PC-3 (cell line): ENCODE results near the gene C16orf86. TPM values are rescaled to one million over a fixed set of nuclear protein-coding genes. Genes with fewer than 3 reads are reported as not detected.

ENCODE experiments used
- ATAC-seq: fragments of 200-7000 bp; cut with Tn5 transposase; 2 replicates; pipeline ENCODE4 v1.9.1; 2020; ENCODE audit warnings: mild to moderate bottlenecking, moderate library complexity
- BruUV-seq: library from RNA; stranded (reverse); fragments of 400-500 nt; replicated peaks from 2 replicates; lab custom pipeline; 2021; lab: Mats Ljungman, UMichigan
- CTCF ChIA-PET: fragments of 300-600 bp; sonication (Branson Sonifier 250); formaldehyde crosslinking; loops from one replicate; lab custom pipeline; 2022; ENCODE audit warnings: antibody characterized with exemption; lab: Charles Lee
- POLR2A ChIA-PET: fragments of 300-600 bp; sonication (Branson Sonifier 250); formaldehyde crosslinking; loops from one replicate; lab custom pipeline; 2022; ENCODE audit warnings: antibody characterized with exemption; ENCODE audit not compliant: unreplicated experiment; lab: Charles Lee
- DNase-seq: peaks from one replicate; pipeline ENCODE4 v3.0.0-alpha.2; 2015
- H2AFZ ChIP-seq: fragments of 300-600 bp; sonication (generic); 2 replicates; pipeline ENCODE4 v1.6.0; 2016; ENCODE audit warnings: antibody characterized with exemption, low read length
- H3F3A ChIP-seq: fragments of 300-600 bp; sonication (generic); one replicate; pipeline ENCODE4 v1.6.0; 2017; ENCODE audit warnings: antibody characterized with exemption, low read length, control low read depth, mild to moderate bottlenecking; ENCODE audit not compliant: unreplicated experiment
- H3K27ac ChIP-seq: fragments of 300-600 bp; sonication (generic); 2 replicates; pipeline ENCODE4 v1.5.1; 2016; ENCODE audit warnings: mild to moderate bottlenecking, low read length
- H3K27me3 ChIP-seq: fragments of 300-600 bp; sonication (generic); 2 replicates; pipeline ENCODE4 v1.6.1; 2016; ENCODE audit warnings: low read length, mixed read lengths
- H3K36me3 ChIP-seq: fragments of 300-600 bp; sonication (generic); 2 replicates; pipeline ENCODE4 v1.6.1; 2016; ENCODE audit warnings: low read depth, mixed run types, low read length, mixed read lengths
- H3K4me1 ChIP-seq: fragments of 300-600 bp; sonication (generic); 2 replicates; pipeline ENCODE4 v1.5.1; 2016; ENCODE audit warnings: low read length; ENCODE audit not compliant: insufficient read depth
- H3K4me2 ChIP-seq: fragments of 300-600 bp; sonication (generic); 2 replicates; pipeline ENCODE4 v1.6.0; 2016; ENCODE audit warnings: low read length
- H3K4me3 ChIP-seq: fragments of 300-600 bp; sonication (generic); 2 replicates; pipeline ENCODE4 v1.5.1; 2016; ENCODE audit warnings: mild to moderate bottlenecking, low read length, mixed read lengths
- H3K79me2 ChIP-seq: fragments of 300-600 bp; sonication (generic); 2 replicates; pipeline ENCODE4 v1.6.1; 2017; ENCODE audit warnings: low read length, mixed read lengths
- H3K9ac ChIP-seq: fragments of 300-600 bp; sonication (generic); 2 replicates; pipeline ENCODE4 v1.6.0; 2016; ENCODE audit warnings: mild to moderate bottlenecking, low read length
- H3K9me2 ChIP-seq: fragments of 300-600 bp; sonication (generic); replicated peaks from 2 replicates; pipeline ENCODE4 v1.6.1; 2016; ENCODE audit warnings: mixed run types, low read length, mixed read lengths
- H3K9me3 ChIP-seq: fragments of 300-600 bp; sonication (generic); 2 replicates; pipeline ENCODE4 v1.6.1; 2016; ENCODE audit warnings: low read length, mixed read lengths
- H4K20me1 ChIP-seq: fragments of 300-600 bp; sonication (generic); 2 replicates; pipeline ENCODE4 v1.6.1; 2016; ENCODE audit warnings: low read length, mixed read lengths
- EZH2 ChIP-seq: fragments of 300-600 bp; sonication (generic); IDR thresholded peaks from one replicate; pipeline ENCODE4 v1.6.1; 2017; ENCODE audit warnings: antibody characterized with exemption, mild to moderate bottlenecking, low read length; ENCODE audit not compliant: unreplicated experiment
- EZH2phosphoT487 ChIP-seq: fragments of 300-600 bp; sonication (generic); IDR thresholded peaks from 2 replicates; pipeline ENCODE4 v1.6.1; 2018; ENCODE audit warnings: mild to moderate bottlenecking, antibody characterized with exemption, low read length, borderline replicate concordance
- intact Hi-C: fragments of 100-400 bp; cut with micrococcal nuclease; formaldehyde crosslinking; loops from 2 replicates; pipeline ENCODE4 v1.9.0; 2023
- total RNA-seq: library from RNA; depleted of rRNA; stranded (reverse); fragments of >200 nt; gene quantifications from 2 replicates; pipeline ENCODE4 v1.2.3, GENCODE V29; 2014
- TF ChIP-seq, protein P1 (sequence below): fragments of 300-600 bp; sonication (generic); conservative IDR thresholded peaks from 2 replicates; pipeline ENCODE4 v1.5.1; 2017; ENCODE audit warnings: antibody characterized with exemption, low read depth, mild to moderate bottlenecking, low read length

The C16orf86 gene
- total RNA-seq, 1 experiment from 2014 or later: not detected

DNA sequence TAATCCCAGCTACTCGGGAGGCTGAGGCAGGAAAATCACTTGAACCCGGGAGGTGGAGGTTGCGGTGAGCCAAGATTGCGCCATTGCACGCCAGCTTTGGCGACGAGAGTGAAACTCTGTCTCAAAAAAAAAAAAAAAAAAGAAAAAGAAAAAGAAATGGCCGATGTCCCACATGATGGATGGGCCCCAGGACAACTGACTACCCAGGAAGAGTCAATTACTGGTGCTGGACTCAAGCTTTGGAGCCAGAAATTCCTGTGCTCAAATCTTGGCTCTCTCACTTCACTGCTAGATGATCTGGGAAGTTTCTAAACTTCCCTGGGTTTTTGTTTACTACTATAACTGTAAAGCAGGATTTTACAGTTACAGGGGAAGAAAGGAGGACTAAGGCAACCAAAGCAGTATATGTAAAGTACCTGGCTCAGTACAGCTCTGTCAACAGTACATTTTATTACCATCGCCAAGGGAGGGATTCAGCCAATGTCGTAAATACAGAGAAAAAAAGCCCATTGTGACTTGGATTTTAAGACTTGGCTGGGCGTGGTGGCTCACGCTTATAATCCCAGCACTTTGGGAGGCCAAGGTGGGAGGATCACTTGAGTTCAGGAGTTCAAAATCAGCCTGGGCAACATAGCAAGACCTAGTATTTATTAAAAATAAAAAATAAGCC, 11.9 kb downstream of the C16orf86 start:
- CTCF ChIA-PET: interaction anchor here (0.5 to 0.6 kb wide), 2 partner anchors 131 to 165 kb away, joined by 3 to 4 read pairs; no protein-coding TSS in a partner anchor
- H3K27me3 ChIP-seq: no peaks in the 10 kb centered on the region
- H3K4me1 ChIP-seq: peaks cover 5% of the 10 kb centered on the region
- H3F3A ChIP-seq: no peaks in the 10 kb centered on the region
- POLR2A ChIA-PET: no interaction called here
- no peak overlapping the region for H3K4me2 ChIP-seq
- DNase-seq (no peak), ATAC-seq (peak; percentile 68)
- H4K20me1 ChIP-seq: no peaks in the 10 kb centered on the region
- no peak overlapping the region for H2AFZ ChIP-seq
- no peak overlapping the region for H3K4me3 ChIP-seq
- intact Hi-C loops: loop anchor here (1.0 kb wide), 1 partner anchor 127 kb away; no protein-coding TSS in a partner anchor
- H3K9ac ChIP-seq: no peak overlapping the region
- H3K9me3 ChIP-seq: no peaks in the 10 kb centered on the region
- no peaks in the 10 kb centered on the region for H3K9me2 ChIP-seq
- H3K27ac ChIP-seq: 0 out of 2 replicates have a peak overlapping the region, but pooled peaks have one; percentile 12
- H3K79me2 ChIP-seq: no peaks in the 10 kb centered on the region
- no peaks in the 10 kb centered on the region; the same call in 1 of the 2 replicates for H3K36me3 ChIP-seq
- TF ChIP-seq EZH2 (no peak), EZH2phosphoT487 (no peak)
- TF ChIP-seq, protein P1, sequence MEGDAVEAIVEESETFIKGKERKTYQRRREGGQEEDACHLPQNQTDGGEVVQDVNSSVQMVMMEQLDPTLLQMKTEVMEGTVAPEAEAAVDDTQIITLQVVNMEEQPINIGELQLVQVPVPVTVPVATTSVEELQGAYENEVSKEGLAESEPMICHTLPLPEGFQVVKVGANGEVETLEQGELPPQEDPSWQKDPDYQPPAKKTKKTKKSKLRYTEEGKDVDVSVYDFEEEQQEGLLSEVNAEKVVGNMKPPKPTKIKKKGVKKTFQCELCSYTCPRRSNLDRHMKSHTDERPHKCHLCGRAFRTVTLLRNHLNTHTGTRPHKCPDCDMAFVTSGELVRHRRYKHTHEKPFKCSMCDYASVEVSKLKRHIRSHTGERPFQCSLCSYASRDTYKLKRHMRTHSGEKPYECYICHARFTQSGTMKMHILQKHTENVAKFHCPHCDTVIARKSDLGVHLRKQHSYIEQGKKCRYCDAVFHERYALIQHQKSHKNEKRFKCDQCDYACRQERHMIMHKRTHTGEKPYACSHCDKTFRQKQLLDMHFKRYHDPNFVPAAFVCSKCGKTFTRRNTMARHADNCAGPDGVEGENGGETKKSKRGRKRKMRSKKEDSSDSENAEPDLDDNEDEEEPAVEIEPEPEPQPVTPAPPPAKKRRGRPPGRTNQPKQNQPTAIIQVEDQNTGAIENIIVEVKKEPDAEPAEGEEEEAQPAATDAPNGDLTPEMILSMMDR: no peak
- BruUV-seq: no TSS peak

DNA sequence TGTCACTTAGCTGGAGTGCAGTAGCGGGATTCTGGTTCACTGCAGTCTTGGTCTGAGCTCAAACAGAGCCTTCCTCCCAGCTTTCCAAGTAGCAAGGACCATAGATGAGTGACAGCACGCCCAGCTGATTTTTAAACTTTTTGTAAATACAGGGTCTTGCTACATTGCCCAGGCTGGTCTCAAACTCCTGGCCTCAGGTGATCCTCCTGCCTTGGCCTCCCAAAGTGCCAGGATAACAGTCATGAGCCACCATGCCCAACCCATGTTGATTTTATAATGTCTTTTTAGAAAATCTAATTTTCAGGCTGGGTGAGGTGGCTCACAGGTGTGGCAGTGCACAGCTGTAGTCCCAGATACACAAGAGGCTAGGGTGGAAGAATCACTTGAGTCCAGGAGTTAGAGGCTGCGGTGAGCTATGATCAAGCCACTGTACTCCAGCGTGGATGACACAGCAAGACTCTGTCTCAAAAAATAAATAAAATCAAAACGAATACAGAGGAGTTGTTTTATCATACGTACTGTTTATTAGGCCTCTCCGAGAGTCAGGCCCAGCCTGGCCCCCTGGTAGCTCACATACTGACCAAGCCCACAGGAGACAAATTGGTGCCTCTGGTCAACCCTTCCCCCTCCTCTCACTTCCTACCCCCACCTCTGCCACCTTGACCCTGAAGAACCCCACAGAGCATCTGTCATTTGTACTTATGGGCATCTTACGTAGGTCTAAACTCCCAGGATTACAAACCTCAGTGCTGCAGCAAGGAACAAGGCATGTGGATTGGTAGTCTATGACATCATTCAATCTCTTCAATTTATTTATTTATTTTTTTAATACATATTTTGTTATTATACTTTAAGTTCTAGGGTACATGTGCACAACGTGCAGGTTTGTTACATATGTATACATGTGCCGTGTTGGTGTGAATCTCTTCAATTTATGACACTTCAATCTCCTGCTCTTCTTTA, 13.6 kb downstream of the C16orf86 start:
- POLR2A ChIA-PET: interaction anchor here (0.6 kb wide), 1 partner anchor 39 kb away, joined by 3 read pairs; no protein-coding TSS in a partner anchor

DNA sequence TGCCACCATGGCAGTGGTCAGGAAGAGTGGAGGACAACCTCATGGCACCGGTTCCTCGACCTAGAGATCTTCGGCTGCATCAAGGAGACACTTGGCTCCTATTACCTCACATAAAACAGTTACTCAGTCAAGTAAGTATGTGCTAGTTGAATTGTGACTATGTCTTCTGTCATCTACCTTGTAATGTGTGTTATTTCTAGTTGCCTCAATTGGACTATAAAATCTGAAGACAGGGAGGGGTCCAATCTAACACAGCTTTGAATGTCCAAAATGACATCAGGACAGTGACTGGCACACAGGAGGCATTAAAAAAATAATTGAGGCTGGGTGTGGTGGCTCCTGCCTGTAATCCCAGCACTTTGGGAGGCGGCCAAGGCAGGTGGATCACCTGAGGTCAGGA, 17.2 kb downstream of the C16orf86 start:
- Histone ChIP-seq H3F3A (no peaks in the 10 kb centered on the region), H3K9me3 (no peaks in the 10 kb centered on the region), H3K4me2 (no peak overlapping the region), H4K20me1 (no peaks in the 10 kb centered on the region), H3K9me2 (no peaks in the 10 kb centered on the region), H3K36me3 (no peaks in the 10 kb centered on the region; the same call in 1 of the 2 replicates), H3K79me2 (no peaks in the 10 kb centered on the region), H3K27ac (peak overlapping the region; percentile 61), H2AFZ (no peak overlapping the region), H3K4me1 (0 out of 2 replicates have a peak, but pooled peaks cover 3% of the 10 kb centered on the region), H3K27me3 (no peaks in the 10 kb centered on the region), H3K9ac (no peak overlapping the region), H3K4me3 (no peak overlapping the region)
- TF ChIP-seq EZH2phosphoT487: no peak
- TF ChIP-seq, protein P1: no peak
- TF ChIP-seq EZH2: no peak
- POLR2A ChIA-PET: no interaction called here
- ATAC-seq: no peak
- CTCF ChIA-PET: no interaction called here
- intact Hi-C loops: no loop called here
- DNase-seq: peak; percentile 29
- BruUV-seq: no TSS peak

More for the DNA sequence above, 13.6 kb downstream of the C16orf86 start:
- BruUV-seq: no TSS peak
- Histone ChIP-seq H3K9ac (no peak overlapping the region), H3K9me2 (no peaks in the 10 kb centered on the region), H3K4me2 (no peak overlapping the region), H2AFZ (no peak overlapping the region), H3K27ac (no peak overlapping the region), H3F3A (no peaks in the 10 kb centered on the region), H3K27me3 (no peaks in the 10 kb centered on the region), H4K20me1 (no peaks in the 10 kb centered on the region), H3K4me3 (no peak overlapping the region), H3K9me3 (no peaks in the 10 kb centered on the region), H3K79me2 (no peaks in the 10 kb centered on the region), H3K36me3 (no peaks in the 10 kb centered on the region; the same call in 1 of the 2 replicates), H3K4me1 (peaks cover 9% of the 10 kb centered on the region)
- CTCF ChIA-PET: interaction anchor here (0.6 kb wide), 2 partner anchors 11 to 137 kb away, joined by 3 read pairs; no protein-coding TSS in a partner anchor
- DNase-seq (no peak), ATAC-seq (no peak)
- intact Hi-C loops: no loop called here
- TF ChIP-seq EZH2phosphoT487 (no peak), EZH2 (no peak)
